ENCODE results near the gene ALS2. TPM values are rescaled to one million over a fixed set of nuclear protein-coding genes. Genes with fewer than 3 reads are reported as not detected.
A peak's percentile ranks its signal among the peaks of the same experiment; 100 is the strongest.

ALS2 gene
- total RNA-seq, 2 experiments from 2014 or later, result 10.1 to 10.5 TPM

- intact Hi-C loops (cut with micrococcal nuclease), result no loop called here
- DNase-seq (no peak), ATAC-seq (no peak)
- H3K4me1 Mint-ChIP-seq (ENCODE audit: low read depth), result peaks cover 34% of the 10 kb centered on the region
- no peak for TF ChIP-seq CTCF (IDR thresholded peaks at IDR 0.05)
- ChIA-PET POLR2A (interaction anchor here (1.2 kb wide), 1 partner anchor 33 kb away, joined by 3 read pairs; no protein-coding TSS in a partner anchor), CTCF (no interaction called here)
- H3K27ac Mint-ChIP-seq, result no peak overlapping the region
- no peaks in the 10 kb centered on the region for H3K27me3 Mint-ChIP-seq
- H3K9me3 Mint-ChIP-seq, result no peaks in the 10 kb centered on the region
- no peak overlapping the region for H3K4me3 Mint-ChIP-seq
- H3K36me3 Mint-ChIP-seq (ENCODE audit: low read depth), result no peaks in the 10 kb centered on the region
Observed at GRCh38 chr2:201777043-201777442, 3.7 kb downstream of the ALS2 start.

- no peak overlapping the region for H3K27ac Mint-ChIP-seq
- H3K27me3 Mint-ChIP-seq, result no peaks in the 10 kb centered on the region
- no peak overlapping the region for H3K4me3 Mint-ChIP-seq
- ATAC-seq, result no peak
- no peaks in the 10 kb centered on the region for H3K9me3 Mint-ChIP-seq
- POLR2A ChIA-PET, result no interaction called here
- CTCF ChIA-PET, result no interaction called here
- intact Hi-C loops (cut with micrococcal nuclease), result no loop called here
- DNase-seq, result no peak
- H3K4me1 Mint-ChIP-seq (ENCODE audit: low read depth), result peaks cover 32% of the 10 kb centered on the region
- no peaks in the 10 kb centered on the region for H3K36me3 Mint-ChIP-seq (ENCODE audit: low read depth)
- TF ChIP-seq CTCF (IDR thresholded peaks at IDR 0.05), result no peak
Observed at GRCh38 chr2:201775326-201775725, 5.4 kb downstream of the ALS2 start.

DNA sequence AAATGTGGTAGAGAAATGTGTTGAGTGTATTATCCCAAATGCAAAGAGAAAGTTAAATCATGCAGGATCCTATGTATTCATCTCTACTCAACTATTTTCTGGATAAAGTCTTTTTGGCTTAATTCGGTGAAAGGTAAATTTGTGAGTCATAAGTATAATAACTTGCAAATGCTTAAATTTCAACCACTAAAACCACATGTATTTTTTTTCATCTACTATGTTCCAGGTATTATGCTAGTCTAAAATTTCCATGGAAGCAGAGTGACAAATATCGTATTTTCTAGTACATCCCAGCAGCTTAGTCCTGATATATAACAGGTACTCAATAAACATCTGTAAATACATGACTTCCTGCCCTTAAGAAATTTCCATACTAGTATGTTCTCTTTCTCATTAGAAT is 6.2 kb downstream of the ALS2 start:
- ChIA-PET POLR2A (no interaction called here), CTCF (interaction anchor here (0.9 to 1.2 kb wide), 2 partner anchors 31 to 86 kb away, joined by 3 to 4 read pairs; no protein-coding TSS in a partner anchor)
- peak; percentile 13 for ATAC-seq
- Mint-ChIP-seq H3K36me3 (ENCODE audit: low read depth) (no peaks in the 10 kb centered on the region), H3K9me3 (no peaks in the 10 kb centered on the region), H3K4me1 (ENCODE audit: low read depth) (peaks cover 25% of the 10 kb centered on the region), H3K4me3 (no peak overlapping the region), H3K27ac (no peak overlapping the region), H3K27me3 (no peaks in the 10 kb centered on the region)
- TF ChIP-seq CTCF (IDR thresholded peaks at IDR 0.05), result no peak
- no peak for DNase-seq
- intact Hi-C loops (cut with micrococcal nuclease), result no loop called here

DNA sequence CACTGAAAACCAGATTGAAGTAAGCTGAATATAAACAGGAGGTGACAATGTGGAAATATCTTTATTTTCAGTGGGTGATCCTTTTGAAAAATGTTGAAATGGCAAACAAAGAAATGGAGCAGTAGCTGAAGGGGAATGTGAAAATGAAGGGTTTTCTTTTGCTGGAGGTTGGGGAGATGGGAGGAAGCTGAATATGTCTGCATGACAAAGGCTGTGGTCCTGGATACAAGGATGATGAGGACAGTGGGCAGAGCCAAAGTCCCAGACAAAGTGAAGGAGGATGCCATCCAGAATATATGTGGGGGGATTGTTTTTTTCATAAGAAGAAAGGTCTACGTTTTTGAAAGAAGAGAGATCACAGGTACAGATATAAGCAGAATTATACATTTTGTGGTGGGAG is 6.7 kb downstream of the ALS2 start:
- Mint-ChIP-seq H3K36me3 (ENCODE audit: low read depth) (no peaks in the 10 kb centered on the region), H3K27ac (no peak overlapping the region), H3K4me3 (no peak overlapping the region), H3K4me1 (ENCODE audit: low read depth) (peaks cover 23% of the 10 kb centered on the region), H3K27me3 (no peaks in the 10 kb centered on the region), H3K9me3 (no peaks in the 10 kb centered on the region)
- CTCF ChIA-PET, result interaction anchor here (0.9 to 1.2 kb wide), 2 partner anchors 30 to 86 kb away, joined by 3 to 4 read pairs; no protein-coding TSS in a partner anchor
- POLR2A ChIA-PET, result no interaction called here
- no peak for TF ChIP-seq CTCF (IDR thresholded peaks at IDR 0.05)
- intact Hi-C loops (cut with micrococcal nuclease), result no loop called here
- DNase-seq (no peak), ATAC-seq (no peak)

- CTCF ChIA-PET, result no interaction called here
- intact Hi-C loops (cut with micrococcal nuclease), result no loop called here
- H3K27me3 Mint-ChIP-seq, result no peaks in the 10 kb centered on the region
Observed at GRCh38 chr2:201769666-201770373, 10.9 kb downstream of the ALS2 start.

More at GRCh38 chr2:201769666-201770373, 10.9 kb downstream of the ALS2 start:
- POLR2A ChIA-PET, result no interaction called here
- TF ChIP-seq CTCF (IDR thresholded peaks at IDR 0.05), result no peak
- ATAC-seq, result no peak
- peaks cover 12% of the 10 kb centered on the region for H3K4me1 Mint-ChIP-seq (ENCODE audit: low read depth)
- no peak for DNase-seq
- no peak overlapping the region for H3K27ac Mint-ChIP-seq
- H3K4me3 Mint-ChIP-seq, result no peak overlapping the region
- no peaks in the 10 kb centered on the region for H3K9me3 Mint-ChIP-seq
- peaks cover 9% of the 10 kb centered on the region for H3K36me3 Mint-ChIP-seq (ENCODE audit: low read depth)
